Measurements from ENCODE around the gene CMTM4. TPM values are rescaled to one million over a fixed set of nuclear protein-coding genes. Genes with fewer than 3 reads are reported as not detected.
A peak's percentile ranks its signal among the peaks of the same experiment; 100 is the strongest.

CMTM4 gene
- total and polyA plus RNA-seq, 2 of the 8 experiments (the other 6 are each of a cell fraction or from before 2014, with no cell fraction given), result 35.3 to 51.7 TPM

- peaks cover 6 to 16% of the 10 kb centered on the region in 2 experiments for H4K20me1 ChIP-seq (replicated peaks in 1 of 2; ENCODE audit: control insufficient read depth in 1 of 2, insufficient read depth in 2 of 2, low read length in 2 of 2)
Measured at GRCh38 chr16:66740533-66740932, 44.0 kb upstream of the CMTM4 start.

More at GRCh38 chr16:66740533-66740932, 44.0 kb upstream of the CMTM4 start:
- no peak overlapping the region for H2BK120ac ChIP-seq (replicated peaks; ENCODE audit: low read depth, low read length)
- H3K23me2 ChIP-seq (ENCODE audit: low read depth, low read length), result no peaks in the 10 kb centered on the region
- no peak overlapping the region for H4K91ac ChIP-seq (replicated peaks; ENCODE audit: insufficient read length, low read length)
- H3K9ac ChIP-seq (replicated peaks in 1 of 4; ENCODE audit: extremely low read depth in 1 of 4, low read depth in 3 of 4, low read length in 3 of 4), result no peak overlapping the region; a peak in 1 of 7 replicates
- no peak overlapping the region for H3K27ac ChIP-seq (ENCODE audit: low read depth, low read length)
- peaks cover 3 to 63% of the 10 kb centered on the region in 2 experiments; a peak in 2 of 4 replicates for H3K79me2 ChIP-seq (ENCODE audit: control insufficient read depth in 1 of 2, insufficient read depth in 2 of 2, low read length in 2 of 2)
- H2BK20ac ChIP-seq (ENCODE audit: low read length), result no peak overlapping the region
- H3K4me2 ChIP-seq (ENCODE audit: insufficient read depth in 1 of 2, low read depth in 2 of 2, low read length in 2 of 2), result 0 out of 4 replicates have a peak overlapping the region, but pooled peaks of 1 of the 2 experiments have one; percentile 36
- DNase-seq (ENCODE audit: low read depth in 1 of 2, low spot score in 2 of 2), result no peak
- no peak overlapping the region for H4K8ac ChIP-seq (ENCODE audit: extremely low read depth, insufficient read depth, low read length)
- ChIA-PET POLR2A (ENCODE audit: partially characterized antibody) (interaction anchor here (1.0 to 6.6 kb wide), 5 partner anchors 10 to 72 kb away, joined by 3 to 57 read pairs (median 3); partner anchors contain the start of gene DYNC1LI2), CTCF (ENCODE audit: partially characterized antibody) (interaction anchor here (0.6 to 11.3 kb wide), 21 partner anchors 8 to 167 kb away, joined by 3 to 170 read pairs (median 4); partner anchors contain the start of gene DYNC1LI2)
- TF ChIP-seq CBX5 (IDR thresholded peaks at IDR 0.05; ENCODE audit: low read depth, low read length) (no peak), CEBPB (IDR thresholded peaks at IDR 0.05; ENCODE audit: low read depth, low read length) (no peak), FOSL1 (IDR thresholded peaks at IDR 0.05; ENCODE audit: insufficient read depth, low read depth, low read length) (no peak), TAF1 (IDR thresholded peaks at IDR 0.05; ENCODE audit: low read depth, low read length) (no peak)
- no peak overlapping the region for H2BK15ac ChIP-seq (ENCODE audit: low read length)
- WGBS, 2 experiments (ENCODE audit: extremely low coverage in 1 of 2, insufficient coverage in 1 of 2, insufficient read length in 1 of 2, insufficient replicate concordance in 2 of 2, low coverage in 1 of 2, low lambda C conversion rate in 2 of 2, missing lambda C conversion rate in 1 of 2), result 67% methylated on average over 2 of the region's 2 CpGs; no CpG with 5 or more reads in 1 of the 2 experiments
- H3K4ac ChIP-seq (replicated peaks; ENCODE audit: insufficient read length, low read depth, low read length), result no peak overlapping the region
- no peak overlapping the region for H2AFZ ChIP-seq (ENCODE audit: low read length)
- no peak overlapping the region for H3K56ac ChIP-seq (replicated peaks; ENCODE audit: insufficient read length, low read depth, low read length)
- H3K14ac ChIP-seq (ENCODE audit: insufficient read length), result no peak overlapping the region
- no peak overlapping the region for H3K4me3 ChIP-seq (ENCODE audit: extremely low read depth in 1 of 4, insufficient read depth in 2 of 4, low read depth in 3 of 4, low read length in 4 of 4)
- H2BK12ac ChIP-seq (ENCODE audit: low read depth, low read length), result no peak overlapping the region
- peaks cover 8% of the 10 kb centered on the region for H3K79me1 ChIP-seq (ENCODE audit: low read depth, low read length)
- H3K4me1 ChIP-seq (replicated peaks in 1 of 4; ENCODE audit: control insufficient read depth in 3 of 4, insufficient read depth in 4 of 4, low read length in 3 of 4), result peaks cover 0 to 8% (median 5%) of the 10 kb centered on the region in 4 experiments; a peak in 3 of 7 replicates
- H2AK5ac ChIP-seq (ENCODE audit: low read depth, low read length), result no peak overlapping the region
- peaks cover 11 to 82% (median 52%) of the 10 kb centered on the region in 4 experiments for H3K36me3 ChIP-seq (ENCODE audit: control insufficient read depth in 2 of 4, insufficient read depth in 4 of 4, low read length in 3 of 4)
- no peaks in the 10 kb centered on the region for H3K27me3 ChIP-seq (replicated peaks in 1 of 4; ENCODE audit: control insufficient read depth in 3 of 4, extremely low read depth in 1 of 4, insufficient read depth in 3 of 4, low read length in 3 of 4)
- no peak overlapping the region for H4K5ac ChIP-seq (ENCODE audit: insufficient read length, low read depth, low read length)
- no peaks in the 10 kb centered on the region for H3K9me3 ChIP-seq (ENCODE audit: insufficient read depth in 2 of 2, low read depth in 1 of 2, low read length in 1 of 2)
- FAIRE-seq, result no peak
- H3K23ac ChIP-seq (ENCODE audit: insufficient read length), result no peak overlapping the region
- H2BK5ac ChIP-seq (ENCODE audit: low read depth, low read length), result no peak overlapping the region
- H3K18ac ChIP-seq (ENCODE audit: extremely low read depth, low read length), result no peak overlapping the region

All from H1 (cell line).